ENCODE results near the gene PPP1R13B.

GRCh38 chr14:103836976-103837725 lies 10.2 kb downstream of the PPP1R13B start:
- no peak for TF ChIP-seq CTCF (IDR thresholded peaks at IDR 0.05; ENCODE audit: poor library complexity)
- TF ChIP-seq EZH2 (IDR thresholded peaks at IDR 0.05; ENCODE audit: borderline replicate concordance): no peak
